Thyroid gland (tissue), 4 donors: ENCODE data around the gene B4GALT6. TPM values are rescaled to one million over a fixed set of nuclear protein-coding genes. Genes with fewer than 3 reads are reported as not detected.

ENCODE experiments used
- DNase-seq, 2 donors: peaks; one replicate each; pipeline ENCODE4 v3.0.0-alpha.2; 2019
- H3K27ac ChIP-seq, 3 donors: fragments of 200-600 bp; sonication (generic); 1 replicate in 2 of 3; 2 replicates in 1 of 3; pipeline ENCODE4 v1.5.1; 2016 to 2019; ENCODE audit warnings: mild to moderate bottlenecking in 1 of 3, moderate library complexity in 1 of 3
- H3K27me3 ChIP-seq: fragments of 200-600 bp; sonication (generic); one replicate; pipeline ENCODE4 v1.5.1; 2019
- H3K36me3 ChIP-seq, 2 donors: fragments of 200-600 bp; sonication (generic); one replicate each; pipeline ENCODE4 v1.5.1; 2016 to 2019
- H3K4me1 ChIP-seq, 2 donors: fragments of 200-600 bp; sonication (generic); one replicate each; pipeline ENCODE4 v1.5.1; 2017 to 2019
- H3K4me3 ChIP-seq, 3 donors: fragments of 200-600 bp; sonication (generic); replicated peaks in 1 of 3; 1 replicate in 2 of 3; 2 replicates in 1 of 3; pipeline ENCODE4 v1.5.1; 2016; ENCODE audit warnings: mild to moderate bottlenecking in 1 of 3
- H3K9me3 ChIP-seq: fragments of 200-600 bp; sonication (generic); one replicate; pipeline ENCODE4 v1.5.1; 2017
- CTCF ChIP-seq, 6 experiments: fragments of 200-600 bp in 3 of 6; fragments of 450-650 bp in 3 of 6; sonication (generic) in 3 of 6; IDR thresholded peaks; one replicate each; pipeline ENCODE4 v1.5.1; 2016 to 2019; ENCODE audit warnings: antibody characterized with exemption in 6 of 6, mild to moderate bottlenecking in 2 of 6, inconsistent platforms in 1 of 6, moderate library complexity in 1 of 6
- POLR2A ChIP-seq, 2 donors: fragments of 450-650 bp; IDR thresholded peaks; one replicate each; pipeline ENCODE4 v1.6.1; 2017; ENCODE audit warnings: antibody characterized with exemption in 2 of 2, mild to moderate bottlenecking in 2 of 2, moderate library complexity in 1 of 2
- WGBS, 2 donors: methylation state at CpG; one replicate each; pipeline ENCODE4 v1.1.5; 2017; 5-methylcytosine and 5-hydroxymethylcytosine counted together
- intact Hi-C: fragments of 100-400 bp; cut with DNase I; formaldehyde crosslinking; loops from one replicate; pipeline ENCODE4 v1.15.1; 2023
- total RNA-seq, 4 donors: library from RNA; depleted of rRNA; stranded (reverse); fragments of >200 nt; gene quantifications; one replicate each; pipeline ENCODE4 v1.2.3, GENCODE V29; 2016

B4GALT6 gene
- total RNA-seq, 4 donors from 2014 or later: 1.3 to 2.6 (median 2.5) TPM

GRCh38 chr18:31657823-31658669 lies 26.3 kb downstream of the B4GALT6 start:
- no peaks in the 10 kb centered on the region for H3K9me3 ChIP-seq
- no peaks in the 10 kb centered on the region for H3K36me3 ChIP-seq
- H3K27ac ChIP-seq: no peak overlapping the region
- TF ChIP-seq POLR2A (IDR thresholded peaks at IDR 0.05) (no peak), CTCF (IDR thresholded peaks at IDR 0.05) (no peak)
- H3K4me1 ChIP-seq: no peaks in the 10 kb centered on the region
- no peaks in the 10 kb centered on the region for H3K27me3 ChIP-seq
- intact Hi-C loops: no loop called here
- 82 to 85% methylated on average over 12 of the region's 12 CpGs for WGBS, 2 donors
- DNase-seq: no peak
- H3K4me3 ChIP-seq: no peak overlapping the region

- intact Hi-C loops: no loop called here
- TF ChIP-seq POLR2A (IDR thresholded peaks at IDR 0.05) (no peak), CTCF (IDR thresholded peaks at IDR 0.05) (no peak)
- DNase-seq: no peak
- H3K9me3 ChIP-seq: no peaks in the 10 kb centered on the region
- no peaks in the 10 kb centered on the region for H3K36me3 ChIP-seq
- no peak overlapping the region for H3K4me3 ChIP-seq
- whole genome bisulfite sequencing, 2 donors: 90 to 92% methylated on average over 2 of the region's 2 CpGs
- H3K27me3 ChIP-seq: no peaks in the 10 kb centered on the region
- H3K27ac ChIP-seq: no peak overlapping the region
- H3K4me1 ChIP-seq: no peaks in the 10 kb centered on the region
Observed at GRCh38 chr18:31656754-31657153, 27.6 kb downstream of the B4GALT6 start.

GRCh38 chr18:31655354-31655753 lies 29.0 kb downstream of the B4GALT6 start:
- H3K9me3 ChIP-seq: no peaks in the 10 kb centered on the region
- H3K27me3 ChIP-seq: no peaks in the 10 kb centered on the region
- no peak overlapping the region for H3K27ac ChIP-seq
- no peak for DNase-seq
- no peak for TF ChIP-seq POLR2A (IDR thresholded peaks at IDR 0.05)
- TF ChIP-seq CTCF (IDR thresholded peaks at IDR 0.05): no peak
- no peak overlapping the region for H3K4me3 ChIP-seq
- no peaks in the 10 kb centered on the region for H3K36me3 ChIP-seq
- WGBS, 2 donors: 70% methylated on average over 4 of the region's 4 CpGs
- H3K4me1 ChIP-seq: no peaks in the 10 kb centered on the region
- intact Hi-C loops: no loop called here

GRCh38 chr18:31652877-31653276 lies 31.5 kb downstream of the B4GALT6 start:
- no peak for DNase-seq
- no peak overlapping the region for H3K4me3 ChIP-seq
- 91 to 98% methylated on average over 3 of the region's 3 CpGs for WGBS, 2 donors
- no peak overlapping the region for H3K27ac ChIP-seq
- intact Hi-C loops: no loop called here
- no peaks in the 10 kb centered on the region for H3K27me3 ChIP-seq
- no peaks in the 10 kb centered on the region for H3K4me1 ChIP-seq
- TF ChIP-seq POLR2A (IDR thresholded peaks at IDR 0.05) (no peak), CTCF (IDR thresholded peaks at IDR 0.05) (no peak)
- no peaks in the 10 kb centered on the region for H3K9me3 ChIP-seq
- no peaks in the 10 kb centered on the region for H3K36me3 ChIP-seq

GRCh38 chr18:31652357-31652756 lies 32.0 kb downstream of the B4GALT6 start:
- no peaks in the 10 kb centered on the region for H3K27me3 ChIP-seq
- no peak for DNase-seq
- no peak overlapping the region for H3K4me3 ChIP-seq
- WGBS, 2 donors: 85 to 89% methylated on average over 9 of the region's 9 CpGs
- H3K36me3 ChIP-seq: no peaks in the 10 kb centered on the region
- H3K27ac ChIP-seq: no peak overlapping the region
- TF ChIP-seq CTCF (IDR thresholded peaks at IDR 0.05): no peak
- no peak for TF ChIP-seq POLR2A (IDR thresholded peaks at IDR 0.05)
- H3K9me3 ChIP-seq: no peaks in the 10 kb centered on the region
- intact Hi-C loops: no loop called here
- no peaks in the 10 kb centered on the region for H3K4me1 ChIP-seq
